Measurements from ENCODE around the gene SUPT3H.

GRCh38 chr6:44918671-44919296 lies 458.9 kb downstream of the SUPT3H start:
- no peak for TF ChIP-seq SPI1 (IDR thresholded peaks at IDR 0.05; ENCODE audit: low read depth, low read length)
- TF ChIP-seq POLR2A (IDR thresholded peaks at IDR 0.05; ENCODE audit: low read depth, low read length), result no peak
- TF ChIP-seq POLR2AphosphoS5 (IDR thresholded peaks at IDR 0.05; ENCODE audit: low read depth, low read length), result no peak
- TF ChIP-seq PAX5 (IDR thresholded peaks at IDR 0.05; ENCODE audit: insufficient read depth, low read length, severe bottlenecking), result no peak
- no peak for TF ChIP-seq TAF1 (IDR thresholded peaks at IDR 0.05; ENCODE audit: low read depth, low read length)
- TF ChIP-seq POU2F2 (IDR thresholded peaks at IDR 0.05; ENCODE audit: low read depth, low read length), result no peak
